ENCODE data around the gene ATP12A.
"Not testable (repeated sequence)": the region's sequence is repeated elsewhere in the genome, so short reads cannot be mapped to it uniquely, and the experiment has no call there.

ATP12A gene

DNA sequence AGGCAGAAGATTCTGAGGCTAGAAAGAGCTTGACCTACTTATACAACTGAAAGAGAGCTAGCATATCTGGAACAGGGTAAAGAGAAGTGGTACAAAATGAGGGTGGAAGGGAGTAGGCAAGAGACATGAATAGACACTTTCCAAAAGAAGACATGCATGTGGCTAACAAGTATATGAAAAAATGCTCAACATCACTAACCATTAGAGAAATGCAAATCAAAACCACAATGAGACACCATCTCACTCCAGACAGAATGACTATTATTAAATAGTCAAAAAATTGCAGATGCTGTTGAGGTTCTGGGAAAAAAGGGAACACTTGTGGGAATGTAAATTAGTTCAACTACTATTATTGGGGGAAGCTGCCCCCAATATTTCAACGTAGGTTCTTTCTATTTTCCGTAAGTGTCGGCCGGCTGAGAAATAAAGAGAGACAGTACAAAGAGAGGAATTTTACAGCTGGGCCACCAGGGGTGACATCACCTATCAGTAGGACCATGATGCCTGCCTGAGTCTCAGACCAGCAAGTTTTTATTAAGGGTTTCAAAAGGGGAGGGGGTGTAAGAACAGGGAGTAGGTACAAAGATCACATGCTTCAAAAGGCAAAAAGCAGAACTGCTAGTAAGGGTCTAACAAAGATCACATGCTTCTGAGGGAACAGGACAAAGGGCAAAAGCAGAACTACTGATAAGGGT is 50.8 kb downstream of the ATP12A start:
- DNase-seq (ENCODE audit: low spot score), result not testable (repeated sequence)

DNA sequence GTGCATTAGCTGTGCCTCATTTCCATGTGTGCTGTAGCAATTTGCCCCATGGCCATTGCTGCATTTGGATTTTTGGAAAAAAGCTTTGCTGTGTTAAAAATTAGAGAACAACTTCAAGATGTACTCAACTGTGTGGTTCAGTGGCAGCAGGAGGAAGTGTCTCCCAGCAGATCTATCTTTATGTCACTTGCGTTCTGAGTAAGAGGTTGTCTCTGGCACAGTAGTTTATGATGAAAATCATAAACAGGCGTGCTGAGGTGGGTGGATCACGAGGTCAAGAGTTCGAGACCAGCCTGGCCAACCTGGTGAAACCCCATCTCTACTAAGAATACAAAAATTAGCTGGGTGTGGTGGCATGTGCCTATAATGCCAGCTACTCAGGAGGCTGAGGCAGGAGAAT is 54.7 kb downstream of the ATP12A start:
- DNase-seq (ENCODE audit: low spot score), result no peak

DNA sequence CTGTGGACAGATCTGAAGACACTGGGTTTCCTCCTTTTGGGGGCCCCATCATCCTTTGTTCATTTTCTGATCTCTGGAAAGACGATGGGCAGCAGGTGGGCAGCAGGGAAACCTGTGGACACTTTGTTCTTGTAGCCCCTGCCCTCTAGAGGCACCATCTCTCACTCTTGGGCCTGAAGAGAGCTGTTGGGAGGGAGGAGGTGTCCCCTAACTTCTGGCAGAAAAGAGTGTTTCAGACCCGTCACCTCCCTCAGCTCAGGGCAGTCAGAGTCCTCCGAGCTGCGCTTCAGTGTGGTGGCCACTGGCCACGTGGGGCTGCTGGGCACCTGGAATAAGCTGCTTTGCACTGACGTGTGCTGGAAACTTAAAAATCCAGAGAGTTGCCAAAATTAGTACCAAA is 56.8 kb downstream of the ATP12A start:
- no peak for DNase-seq (ENCODE audit: low spot score)

DNA sequence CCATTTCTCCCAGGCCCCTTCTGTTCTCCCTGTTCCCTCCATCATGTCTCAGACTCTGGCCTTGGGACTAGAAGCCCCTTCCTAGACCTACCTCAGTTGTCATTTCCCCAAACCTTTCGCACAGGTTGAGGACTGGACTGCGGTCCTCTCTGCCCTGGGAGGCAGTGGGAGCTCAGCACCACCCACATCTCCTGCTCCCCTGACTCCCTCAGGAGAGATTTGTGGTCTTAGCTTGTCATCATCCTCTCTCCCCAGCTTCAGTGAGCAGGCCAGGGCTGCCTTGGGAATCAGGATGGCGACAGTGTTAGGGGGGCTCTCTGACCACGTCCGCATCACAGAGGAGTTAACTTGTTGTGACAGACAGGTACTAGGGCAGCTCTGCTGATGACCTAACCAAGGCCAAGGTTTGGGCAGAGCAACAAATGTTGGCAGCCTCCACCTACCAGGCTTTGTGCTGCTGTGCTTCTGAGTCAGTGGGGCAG is 58.2 kb downstream of the ATP12A start:
- no peak for DNase-seq (ENCODE audit: low spot score)

DNA sequence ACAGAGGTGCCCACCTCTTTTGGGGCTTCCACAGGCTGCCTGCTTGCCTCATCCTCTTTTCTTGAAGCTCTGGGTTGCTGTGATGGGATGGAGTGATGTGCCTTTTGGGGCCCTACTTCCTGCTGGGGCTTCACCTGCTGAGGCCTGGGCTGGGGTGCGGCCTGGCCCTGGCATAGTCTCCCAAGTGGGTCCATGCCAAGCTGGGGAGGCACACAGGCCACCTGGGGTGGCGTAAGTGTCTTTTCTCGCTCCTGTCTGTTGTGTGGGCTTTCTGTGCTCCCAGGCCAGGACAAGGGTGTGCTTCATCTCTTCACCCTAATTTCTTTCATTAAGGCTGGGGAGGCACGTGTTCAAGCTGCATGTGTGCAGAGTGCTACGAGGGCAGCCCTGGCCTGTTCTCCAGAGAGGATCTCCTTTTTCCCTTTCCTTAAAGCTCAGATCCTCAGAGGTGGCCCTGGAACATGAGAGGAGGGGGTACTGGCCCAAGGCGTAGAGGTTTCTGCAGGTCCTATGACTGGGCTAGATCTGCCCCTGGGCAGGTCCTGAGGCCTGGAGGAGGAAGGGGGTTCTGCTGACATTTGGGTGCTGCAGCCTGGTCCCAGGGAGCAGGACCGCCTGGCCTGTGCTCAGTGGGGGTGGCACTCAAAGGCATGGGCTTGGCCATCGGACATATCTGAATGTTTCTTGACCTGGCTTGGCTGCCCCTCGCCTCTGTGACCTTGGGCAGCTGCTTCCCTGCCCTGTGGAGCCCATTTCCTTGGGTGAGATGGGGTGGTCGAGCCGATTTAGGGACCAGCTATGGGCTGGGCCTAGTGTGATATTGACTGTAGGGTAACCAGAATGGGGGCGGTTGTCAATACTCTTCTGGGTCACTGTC is 60.0 kb downstream of the ATP12A start:
- DNase-seq (ENCODE audit: low spot score), result no peak

- DNase-seq (ENCODE audit: low spot score), result no peak
Measured at GRCh38 chr13:24741016-24741662, 60.9 kb downstream of the ATP12A start.

- DNase-seq (ENCODE audit: low spot score), result no peak
Measured at GRCh38 chr13:24741791-24742190, 61.6 kb downstream of the ATP12A start.

GRCh38 chr13:24742294-24742693 is 62.1 kb downstream of the ATP12A start:
- DNase-seq (ENCODE audit: low spot score), result no peak

- DNase-seq (ENCODE audit: low spot score), result no peak
Measured at GRCh38 chr13:24742977-24743376, 62.8 kb downstream of the ATP12A start.

DNA sequence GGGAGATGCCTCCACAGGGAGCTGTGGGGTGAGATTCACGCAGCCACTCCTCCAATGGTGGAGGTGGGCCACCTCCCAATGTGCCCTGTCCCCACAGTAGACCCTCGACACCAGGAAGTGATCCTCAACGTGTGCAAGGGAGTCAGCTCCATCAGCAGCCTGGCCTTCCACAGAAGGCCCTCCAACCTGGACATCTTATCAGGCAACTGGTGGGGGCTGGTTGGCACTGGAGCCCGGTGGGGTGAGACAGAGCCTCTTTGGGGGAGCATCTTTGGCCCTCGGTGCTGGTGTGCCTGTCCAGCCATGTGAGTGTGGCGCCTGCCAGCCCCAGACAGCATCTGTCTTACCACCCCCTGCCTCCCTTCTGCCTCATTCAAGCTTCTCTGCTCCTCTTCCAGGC is 64.0 kb downstream of the ATP12A start:
- DNase-seq (ENCODE audit: low spot score), result no peak

- no peak for DNase-seq (ENCODE audit: low spot score)
Measured at GRCh38 chr13:24745516-24745860, 65.3 kb downstream of the ATP12A start.

DNA sequence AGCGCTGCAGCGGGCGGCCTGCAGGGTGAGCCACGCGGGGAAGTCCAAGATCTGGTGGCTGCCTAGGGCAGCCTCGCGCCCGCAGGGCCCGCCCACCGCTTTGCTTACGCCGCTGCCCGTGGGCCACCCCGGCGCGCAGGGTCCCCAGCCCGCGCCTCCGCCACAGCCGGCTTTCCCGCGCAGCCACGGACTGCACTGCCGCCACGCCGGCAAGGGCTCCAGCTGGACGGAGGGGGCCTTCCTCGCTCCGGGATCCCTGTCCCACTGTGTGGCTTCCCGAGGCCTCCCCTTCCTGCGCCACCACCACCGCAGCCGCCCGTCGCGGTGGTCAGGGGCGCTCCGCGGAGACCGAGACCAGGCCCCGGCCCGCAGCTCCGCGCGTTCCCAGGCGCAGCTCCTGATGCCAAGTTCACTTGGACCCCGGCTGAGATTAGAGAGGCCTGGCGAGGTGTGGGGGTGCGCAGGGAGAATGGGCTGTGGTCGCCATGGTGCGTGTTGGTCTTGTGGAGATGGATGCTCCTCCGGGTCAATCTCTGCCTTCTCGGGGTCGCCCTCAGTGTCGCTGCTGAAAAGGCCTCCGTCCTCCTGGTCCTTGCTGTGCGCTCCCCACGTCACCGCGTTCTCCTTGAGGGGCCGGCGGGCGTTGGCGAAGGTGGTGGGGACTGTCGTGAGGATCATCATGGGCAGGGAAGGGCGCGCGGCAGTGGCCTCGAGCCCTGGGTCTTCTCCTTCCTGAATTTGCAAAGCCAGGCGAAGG is 65.8 kb downstream of the ATP12A start:
- DNase-seq (ENCODE audit: low spot score), result no peak

DNA sequence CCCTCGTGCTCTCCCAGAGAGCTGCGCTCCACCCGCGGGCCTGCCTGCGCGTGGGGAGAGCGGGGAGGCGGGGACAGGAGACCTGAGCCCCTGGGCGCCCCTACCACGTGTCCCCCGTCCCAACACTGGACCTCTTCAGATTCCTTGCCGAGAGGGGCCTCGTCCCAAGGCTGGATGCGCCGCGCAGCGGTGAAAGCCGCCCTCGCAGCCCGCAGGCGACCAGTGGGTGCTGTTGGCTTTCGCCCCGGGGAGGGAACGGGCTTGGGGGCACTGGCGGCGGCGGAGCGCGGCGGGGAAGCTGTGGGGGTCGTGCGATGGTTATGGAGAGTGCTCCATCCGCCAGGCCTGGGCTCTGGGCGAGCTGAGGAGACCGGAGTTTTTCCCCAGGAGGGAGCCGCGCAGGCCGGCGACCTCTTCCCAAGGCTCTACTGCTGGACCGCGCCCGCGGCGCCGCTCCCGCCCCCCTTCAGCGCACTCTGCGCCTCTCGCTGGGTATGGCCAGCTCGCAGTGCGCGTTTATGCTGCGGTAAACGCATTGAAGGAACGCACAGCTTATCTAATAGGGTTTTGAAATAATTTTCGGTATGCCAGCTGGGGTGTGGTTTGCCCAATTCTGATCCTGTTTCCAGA is 66.5 kb downstream of the ATP12A start:
- DNase-seq (ENCODE audit: low spot score), result no peak

DNA sequence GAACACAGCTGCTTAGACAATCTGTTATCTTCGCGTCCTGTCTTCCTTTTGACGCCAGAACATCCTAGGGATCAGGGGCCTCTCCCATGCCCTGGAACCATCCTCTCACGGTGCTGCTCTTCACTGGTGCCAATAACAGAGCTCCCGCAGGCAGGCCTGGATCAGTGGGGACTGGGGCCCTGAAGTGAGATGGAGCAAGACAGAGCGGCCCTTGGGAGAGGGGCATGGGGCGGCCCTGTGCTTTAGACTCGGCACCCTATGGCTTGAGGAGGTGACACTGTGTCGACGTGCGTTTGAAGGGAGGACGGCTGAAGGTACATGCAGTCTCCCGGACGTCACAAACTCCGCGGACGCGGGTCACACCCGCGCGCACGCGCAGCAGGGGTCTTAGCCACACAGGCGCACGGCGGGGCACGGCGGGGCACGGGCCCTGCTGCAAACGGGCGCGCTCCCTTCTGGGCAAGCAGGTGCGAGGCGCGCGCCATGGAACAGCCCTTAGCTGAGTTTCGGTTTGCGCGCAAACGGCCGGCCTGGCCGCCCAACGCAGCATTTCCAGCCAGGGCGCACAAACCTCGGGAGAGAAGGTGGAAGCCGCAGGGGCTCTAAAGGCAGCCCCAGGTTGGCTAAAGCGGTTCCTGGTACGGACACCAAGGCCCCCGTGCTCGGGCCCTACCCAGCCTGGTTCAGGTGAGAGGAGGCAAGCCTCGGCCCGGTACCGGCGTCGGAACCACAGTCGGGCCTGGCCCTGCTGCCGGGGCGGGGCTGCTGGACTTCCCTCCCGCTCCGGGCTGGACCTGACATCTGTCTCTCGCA is 67.2 kb downstream of the ATP12A start:
- DNase-seq (ENCODE audit: low spot score), result no peak

- no peak for DNase-seq (ENCODE audit: low spot score)
Measured at GRCh38 chr13:24748061-24748400, 67.8 kb downstream of the ATP12A start.

- no peak for DNase-seq (ENCODE audit: low spot score)
Measured at GRCh38 chr13:24759197-24759596, 79.0 kb downstream of the ATP12A start.
